ENCODE data around the gene GPBP1L1. TPM values are rescaled to one million over a fixed set of nuclear protein-coding genes. Genes with fewer than 3 reads are reported as not detected.

Gene GPBP1L1
- total and polyA plus RNA-seq, 9 of the 15 experiments (the other 6 are each of a cell fraction or from before 2014, with no cell fraction given) = 86.0 to 216 (median 138) TPM

DNA sequence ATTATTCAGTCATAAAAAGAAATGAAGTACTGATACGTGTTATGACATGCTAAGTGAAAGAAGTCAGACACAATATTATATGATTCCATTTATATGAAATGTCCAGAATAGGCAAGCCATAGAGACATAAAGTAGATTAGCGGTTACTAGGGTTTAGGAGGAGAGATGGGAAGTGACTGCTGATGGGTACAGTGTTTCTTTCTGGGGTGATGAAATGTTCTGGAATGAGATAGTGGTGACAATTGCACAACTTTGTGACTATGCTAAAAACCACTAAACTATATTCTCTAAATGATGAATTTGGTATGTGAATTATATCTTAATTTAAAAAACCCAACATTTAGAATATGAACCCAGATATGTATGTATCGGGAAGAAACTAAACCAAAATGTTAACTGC lies 36.5 kb upstream of the GPBP1L1 start (continued):
- no peak for TF ChIP-seq SFPQ (IDR thresholded peaks at IDR 0.05; ENCODE audit: low read depth, low read length)

GRCh38 chr1:45721207-45721606 lies 34.9 kb upstream of the GPBP1L1 start:
- Histone ChIP-seq H3K79me2 (ENCODE audit: control insufficient read depth, insufficient read depth, low read length) (no peaks in the 10 kb centered on the region), H3K27me3 (ENCODE audit: control insufficient read depth in 2 of 2, insufficient read depth in 2 of 2, low read length in 2 of 2) (no peaks in the 10 kb centered on the region), H3K4me1 (replicated peaks in 1 of 2; ENCODE audit: control insufficient read depth in 2 of 2, insufficient read depth in 2 of 2, low read length in 2 of 2) (peaks cover 0 to 8% of the 10 kb centered on the region in 2 experiments; a peak in 2 of 5 replicates), H2AFZ (ENCODE audit: low read depth, low read length) (no peak overlapping the region), H3K27ac (ENCODE audit: extremely low read depth, low read depth, low read length) (no peak overlapping the region), H3K9ac (ENCODE audit: insufficient read depth in 1 of 2, low read depth in 2 of 2, low read length in 2 of 2) (no peak overlapping the region), H3K9me3 (replicated peaks; ENCODE audit: control insufficient read depth, insufficient read depth, low read depth, low read length) (no peaks in the 10 kb centered on the region), H4K20me1 (replicated peaks; ENCODE audit: control insufficient read depth, insufficient read depth, low read length) (no peaks in the 10 kb centered on the region), H3K36me3 (ENCODE audit: control insufficient read depth, insufficient read depth, low read length) (no peaks in the 10 kb centered on the region), H3K4me2 (ENCODE audit: insufficient read depth, low read length) (no peak overlapping the region), H3K4me3 (no peak overlapping the region), H3K9me1 (ENCODE audit: control insufficient read depth, insufficient read depth, low read length) (no peaks in the 10 kb centered on the region)
- DNase-seq (ENCODE audit: extremely low read depth in 1 of 4, low spot score in 3 of 4) (no peak), FAIRE-seq (no peak), ATAC-seq (no peak)
- in situ Hi-C loops (cut with MboI) = no loop called here
- no TSS peak for BruUV-seq (replicated peaks)
- TF ChIP-seq, protein P1, sequence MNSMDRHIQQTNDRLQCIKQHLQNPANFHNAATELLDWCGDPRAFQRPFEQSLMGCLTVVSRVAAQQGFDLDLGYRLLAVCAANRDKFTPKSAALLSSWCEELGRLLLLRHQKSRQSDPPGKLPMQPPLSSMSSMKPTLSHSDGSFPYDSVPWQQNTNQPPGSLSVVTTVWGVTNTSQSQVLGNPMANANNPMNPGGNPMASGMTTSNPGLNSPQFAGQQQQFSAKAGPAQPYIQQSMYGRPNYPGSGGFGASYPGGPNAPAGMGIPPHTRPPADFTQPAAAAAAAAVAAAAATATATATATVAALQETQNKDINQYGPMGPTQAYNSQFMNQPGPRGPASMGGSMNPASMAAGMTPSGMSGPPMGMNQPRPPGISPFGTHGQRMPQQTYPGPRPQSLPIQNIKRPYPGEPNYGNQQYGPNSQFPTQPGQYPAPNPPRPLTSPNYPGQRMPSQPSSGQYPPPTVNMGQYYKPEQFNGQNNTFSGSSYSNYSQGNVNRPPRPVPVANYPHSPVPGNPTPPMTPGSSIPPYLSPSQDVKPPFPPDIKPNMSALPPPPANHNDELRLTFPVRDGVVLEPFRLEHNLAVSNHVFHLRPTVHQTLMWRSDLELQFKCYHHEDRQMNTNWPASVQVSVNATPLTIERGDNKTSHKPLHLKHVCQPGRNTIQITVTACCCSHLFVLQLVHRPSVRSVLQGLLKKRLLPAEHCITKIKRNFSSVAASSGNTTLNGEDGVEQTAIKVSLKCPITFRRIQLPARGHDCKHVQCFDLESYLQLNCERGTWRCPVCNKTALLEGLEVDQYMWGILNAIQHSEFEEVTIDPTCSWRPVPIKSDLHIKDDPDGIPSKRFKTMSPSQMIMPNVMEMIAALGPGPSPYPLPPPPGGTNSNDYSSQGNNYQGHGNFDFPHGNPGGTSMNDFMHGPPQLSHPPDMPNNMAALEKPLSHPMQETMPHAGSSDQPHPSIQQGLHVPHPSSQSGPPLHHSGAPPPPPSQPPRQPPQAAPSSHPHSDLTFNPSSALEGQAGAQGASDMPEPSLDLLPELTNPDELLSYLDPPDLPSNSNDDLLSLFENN (IDR thresholded peaks at IDR 0.05; ENCODE audit: low read depth in 2 of 2, low read length in 2 of 2) = no peak
- TF ChIP-seq WHSC1 (IDR thresholded peaks at IDR 0.05; ENCODE audit: low read length) = no peak
- TF ChIP-seq XRCC4 (IDR thresholded peaks at IDR 0.05; ENCODE audit: extremely low read depth, insufficient read depth, insufficient read length) = no peak
- 0 out of 2 replicates have a peak, but pooled peaks have one; percentile 13 for TF ChIP-seq ZNF316 (IDR thresholded peaks at IDR 0.05)
- intact Hi-C loops (cut with micrococcal nuclease) = no loop called here
- 100% methylated on average over 1 of the region's 1 CpG for WGBS (ENCODE audit: insufficient coverage, low coverage, missing lambda C conversion rate)
- POLR2A ChIA-PET = no interaction called here
- CTCF ChIA-PET (ENCODE audit: low intra/inter-chr PET ratio) = no interaction called here

Measured in K562 (cell line).